ENCODE measurements around the gene DNAJB2.

DNA sequence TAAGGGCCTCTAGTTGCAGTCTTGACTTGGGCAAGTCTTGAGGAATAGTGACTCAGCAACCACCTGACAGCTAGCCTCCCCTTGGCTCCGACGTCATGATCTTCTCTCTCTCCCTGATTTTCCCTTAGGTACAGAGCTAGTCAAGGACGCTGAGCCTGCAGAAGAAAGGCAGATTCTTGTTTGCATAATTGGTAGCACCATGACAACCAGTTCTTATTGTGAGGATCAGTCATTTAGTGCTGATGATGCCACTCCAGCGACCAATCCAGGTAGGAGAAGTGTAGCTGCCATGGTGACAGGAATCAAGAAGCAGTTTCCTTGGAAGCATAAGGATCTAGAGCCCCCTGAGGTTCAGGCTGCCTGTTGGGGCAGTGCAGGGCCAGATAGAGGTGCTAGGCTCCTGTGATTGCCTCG lies 56.2 kb downstream of the DNAJB2 start:
- TF ChIP-seq, protein P1, sequence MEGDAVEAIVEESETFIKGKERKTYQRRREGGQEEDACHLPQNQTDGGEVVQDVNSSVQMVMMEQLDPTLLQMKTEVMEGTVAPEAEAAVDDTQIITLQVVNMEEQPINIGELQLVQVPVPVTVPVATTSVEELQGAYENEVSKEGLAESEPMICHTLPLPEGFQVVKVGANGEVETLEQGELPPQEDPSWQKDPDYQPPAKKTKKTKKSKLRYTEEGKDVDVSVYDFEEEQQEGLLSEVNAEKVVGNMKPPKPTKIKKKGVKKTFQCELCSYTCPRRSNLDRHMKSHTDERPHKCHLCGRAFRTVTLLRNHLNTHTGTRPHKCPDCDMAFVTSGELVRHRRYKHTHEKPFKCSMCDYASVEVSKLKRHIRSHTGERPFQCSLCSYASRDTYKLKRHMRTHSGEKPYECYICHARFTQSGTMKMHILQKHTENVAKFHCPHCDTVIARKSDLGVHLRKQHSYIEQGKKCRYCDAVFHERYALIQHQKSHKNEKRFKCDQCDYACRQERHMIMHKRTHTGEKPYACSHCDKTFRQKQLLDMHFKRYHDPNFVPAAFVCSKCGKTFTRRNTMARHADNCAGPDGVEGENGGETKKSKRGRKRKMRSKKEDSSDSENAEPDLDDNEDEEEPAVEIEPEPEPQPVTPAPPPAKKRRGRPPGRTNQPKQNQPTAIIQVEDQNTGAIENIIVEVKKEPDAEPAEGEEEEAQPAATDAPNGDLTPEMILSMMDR (IDR thresholded peaks at IDR 0.05) = no peak
- no peak for TF ChIP-seq ZFX (IDR thresholded peaks at IDR 0.05; ENCODE audit: borderline replicate concordance)
